ENCODE measurements around the gene ZDHHC16.

GRCh38 chr10:97412891-97413304, 33.1 kb upstream of the ZDHHC16 start:
- no peak for TF ChIP-seq CTCF (IDR thresholded peaks at IDR 0.05)
- no peak for TF ChIP-seq POLR2A (IDR thresholded peaks at IDR 0.05)
